ENCODE measurements around the gene N4BP2.

- TF ChIP-seq CTCF (IDR thresholded peaks at IDR 0.05) (no peak), CREB1 (CRISPR knock-in tag; IDR thresholded peaks at IDR 0.05) (no peak), E2F4 (CRISPR knock-in tag; IDR thresholded peaks at IDR 0.05; ENCODE audit: borderline replicate concordance, low read depth) (no peak), IRF2 (CRISPR knock-in tag; IDR thresholded peaks at IDR 0.05; ENCODE audit: borderline replicate concordance, low read depth) (no peak), SP1 (CRISPR knock-in tag; conservative IDR thresholded peaks at IDR 0.05) (no peak), FOXJ3 (CRISPR knock-in tag; IDR thresholded peaks at IDR 0.05; ENCODE audit: borderline replicate concordance) (no peak), ESRRA (CRISPR knock-in tag; IDR thresholded peaks at IDR 0.05; ENCODE audit: borderline replicate concordance) (no peak), JUN (CRISPR knock-in tag; IDR thresholded peaks at IDR 0.05) (no peak), CBFB (CRISPR knock-in tag; IDR thresholded peaks at IDR 0.05; ENCODE audit: low read depth) (no peak)
- TF ChIP-seq, protein P1, sequence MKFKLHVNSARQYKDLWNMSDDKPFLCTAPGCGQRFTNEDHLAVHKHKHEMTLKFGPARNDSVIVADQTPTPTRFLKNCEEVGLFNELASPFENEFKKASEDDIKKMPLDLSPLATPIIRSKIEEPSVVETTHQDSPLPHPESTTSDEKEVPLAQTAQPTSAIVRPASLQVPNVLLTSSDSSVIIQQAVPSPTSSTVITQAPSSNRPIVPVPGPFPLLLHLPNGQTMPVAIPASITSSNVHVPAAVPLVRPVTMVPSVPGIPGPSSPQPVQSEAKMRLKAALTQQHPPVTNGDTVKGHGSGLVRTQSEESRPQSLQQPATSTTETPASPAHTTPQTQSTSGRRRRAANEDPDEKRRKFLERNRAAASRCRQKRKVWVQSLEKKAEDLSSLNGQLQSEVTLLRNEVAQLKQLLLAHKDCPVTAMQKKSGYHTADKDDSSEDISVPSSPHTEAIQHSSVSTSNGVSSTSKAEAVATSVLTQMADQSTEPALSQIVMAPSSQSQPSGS (CRISPR knock-in tag; IDR thresholded peaks at IDR 0.05; ENCODE audit: borderline replicate concordance, low read depth), result no peak
Observed at GRCh38 chr4:40190880-40191815, 134.5 kb downstream of the N4BP2 start.

Measured in WTC11 (cell line).